Measurements from ENCODE around the gene LARP4. TPM values are rescaled to one million over a fixed set of nuclear protein-coding genes. Genes with fewer than 3 reads are reported as not detected.
A peak's percentile ranks its signal among the peaks of the same experiment; 100 is the strongest.
"Not testable (repeated sequence)": the region's sequence is repeated elsewhere in the genome, so short reads cannot be mapped to it uniquely, and the experiment has no call there.

LARP4 gene
- total RNA-seq, 4 donors from 2014 or later: 42.5 to 77.3 (median 50.0) TPM

DNA sequence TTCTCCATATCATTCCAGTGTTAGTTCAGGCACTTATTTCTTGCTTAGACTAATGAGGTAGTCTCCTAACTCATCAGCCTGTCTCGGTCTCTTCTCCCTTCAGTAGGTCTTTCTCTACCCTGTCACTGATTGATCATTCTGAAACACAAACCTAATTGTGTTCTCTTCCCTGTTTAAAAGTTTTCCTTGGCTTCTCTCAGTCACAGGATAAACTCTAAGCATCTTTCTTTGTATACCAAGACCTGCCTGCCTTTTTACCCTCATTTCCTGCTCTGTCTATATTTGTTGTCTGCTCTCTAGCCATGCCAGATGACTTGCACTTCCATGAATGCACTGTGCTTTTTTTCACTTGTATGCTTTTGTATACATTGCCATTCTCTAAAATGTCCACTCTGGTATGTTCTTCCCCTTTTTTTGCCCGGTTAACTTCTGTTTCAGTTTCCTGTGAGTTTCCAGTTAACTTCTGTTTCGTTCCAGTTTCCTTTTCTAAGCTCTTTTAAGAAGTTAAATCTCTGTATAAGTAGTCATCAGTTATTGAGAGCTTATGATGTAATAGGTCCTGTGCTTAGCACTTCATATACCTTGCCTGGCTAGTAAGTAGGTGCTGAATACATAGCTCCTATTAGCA lies 116.8 kb downstream of the LARP4 start:
- Histone ChIP-seq H3K4me1 (peaks cover 17 to 26% of the 10 kb centered on the region in 2 donors), H3K27ac (peak overlapping the region in 1 of 3 donors; percentile 36), H3K4me3 (replicated peaks in 1 of 3) (no peak overlapping the region), H3K9me3 (no peaks in the 10 kb centered on the region), H3K27me3 (no peaks in the 10 kb centered on the region), H3K36me3 (no peaks in the 10 kb centered on the region)
- intact Hi-C loops (cut with DNase I): no loop called here
- DNase-seq: no peak
- TF ChIP-seq, protein P1, sequence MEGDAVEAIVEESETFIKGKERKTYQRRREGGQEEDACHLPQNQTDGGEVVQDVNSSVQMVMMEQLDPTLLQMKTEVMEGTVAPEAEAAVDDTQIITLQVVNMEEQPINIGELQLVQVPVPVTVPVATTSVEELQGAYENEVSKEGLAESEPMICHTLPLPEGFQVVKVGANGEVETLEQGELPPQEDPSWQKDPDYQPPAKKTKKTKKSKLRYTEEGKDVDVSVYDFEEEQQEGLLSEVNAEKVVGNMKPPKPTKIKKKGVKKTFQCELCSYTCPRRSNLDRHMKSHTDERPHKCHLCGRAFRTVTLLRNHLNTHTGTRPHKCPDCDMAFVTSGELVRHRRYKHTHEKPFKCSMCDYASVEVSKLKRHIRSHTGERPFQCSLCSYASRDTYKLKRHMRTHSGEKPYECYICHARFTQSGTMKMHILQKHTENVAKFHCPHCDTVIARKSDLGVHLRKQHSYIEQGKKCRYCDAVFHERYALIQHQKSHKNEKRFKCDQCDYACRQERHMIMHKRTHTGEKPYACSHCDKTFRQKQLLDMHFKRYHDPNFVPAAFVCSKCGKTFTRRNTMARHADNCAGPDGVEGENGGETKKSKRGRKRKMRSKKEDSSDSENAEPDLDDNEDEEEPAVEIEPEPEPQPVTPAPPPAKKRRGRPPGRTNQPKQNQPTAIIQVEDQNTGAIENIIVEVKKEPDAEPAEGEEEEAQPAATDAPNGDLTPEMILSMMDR (IDR thresholded peaks at IDR 0.05): no peak
- no peak for TF ChIP-seq POLR2A (IDR thresholded peaks at IDR 0.05)
- 33 to 36% methylated on average over 3 of the region's 3 CpGs for WGBS, 2 donors

DNA sequence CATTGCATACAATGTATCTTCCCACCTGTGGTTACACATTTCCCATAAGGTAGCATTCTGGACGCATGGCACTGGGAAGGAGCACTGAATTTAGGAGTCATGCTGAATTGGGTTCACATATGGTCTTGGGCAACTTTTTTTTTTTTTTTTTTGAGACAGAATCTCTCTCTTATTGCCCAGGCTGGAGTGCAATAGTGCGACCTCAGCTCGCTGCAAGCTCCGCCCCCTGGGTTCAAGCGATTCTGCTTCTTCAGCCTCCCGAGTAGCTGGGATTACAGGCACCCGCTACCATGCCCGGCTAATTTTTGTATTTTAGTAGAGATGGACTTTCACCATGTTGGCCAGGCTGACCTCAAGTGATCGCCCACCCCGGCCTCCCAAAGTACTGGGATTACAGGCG lies 117.4 kb downstream of the LARP4 start:
- no peak for DNase-seq
- Histone ChIP-seq H3K9me3 (no peaks in the 10 kb centered on the region), H3K4me1 (peaks cover 17 to 26% of the 10 kb centered on the region in 2 donors), H3K36me3 (no peaks in the 10 kb centered on the region), H3K27me3 (no peaks in the 10 kb centered on the region), H3K27ac (peak overlapping the region in 1 of 3 donors; percentile 36), H3K4me3 (replicated peaks in 1 of 3) (no peak overlapping the region)
- no peak for TF ChIP-seq POLR2A (IDR thresholded peaks at IDR 0.05)
- TF ChIP-seq, protein P1 (IDR thresholded peaks at IDR 0.05): no peak
- 96 to 99% methylated on average over 11 of the region's 11 CpGs for WGBS, 2 donors
- intact Hi-C loops (cut with DNase I): no loop called here

DNA sequence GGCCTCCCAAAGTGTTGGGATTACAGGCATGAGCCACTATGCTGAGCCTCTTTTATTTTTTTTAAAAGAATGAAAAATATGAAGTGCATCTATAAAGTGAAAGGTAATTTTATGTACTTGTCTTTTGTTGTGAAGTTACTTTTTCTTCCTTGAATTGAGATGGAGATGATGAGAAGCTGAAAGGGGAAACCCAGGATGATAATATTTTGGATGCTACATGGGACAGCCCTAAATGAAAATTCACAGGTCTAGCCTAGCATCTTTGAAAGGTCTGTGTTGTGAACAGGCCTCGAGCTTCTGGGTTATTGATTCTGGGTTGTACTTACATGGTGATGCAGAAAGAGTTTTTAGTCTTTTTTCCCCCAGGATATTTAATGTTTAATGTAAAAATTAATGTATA lies 118.7 kb downstream of the LARP4 start:
- Histone ChIP-seq H3K36me3 (no peaks in the 10 kb centered on the region), H3K27ac (no peak overlapping the region), H3K27me3 (no peaks in the 10 kb centered on the region), H3K9me3 (no peaks in the 10 kb centered on the region), H3K4me1 (peaks cover 17 to 26% of the 10 kb centered on the region in 2 donors), H3K4me3 (replicated peaks in 1 of 3) (no peak overlapping the region)
- WGBS, 2 donors: 91 to 96% methylated on average over 1 of the region's 1 CpG
- intact Hi-C loops (cut with DNase I): no loop called here
- DNase-seq: no peak
- TF ChIP-seq POLR2A (IDR thresholded peaks at IDR 0.05): no peak
- TF ChIP-seq, protein P1 (IDR thresholded peaks at IDR 0.05): no peak

DNA sequence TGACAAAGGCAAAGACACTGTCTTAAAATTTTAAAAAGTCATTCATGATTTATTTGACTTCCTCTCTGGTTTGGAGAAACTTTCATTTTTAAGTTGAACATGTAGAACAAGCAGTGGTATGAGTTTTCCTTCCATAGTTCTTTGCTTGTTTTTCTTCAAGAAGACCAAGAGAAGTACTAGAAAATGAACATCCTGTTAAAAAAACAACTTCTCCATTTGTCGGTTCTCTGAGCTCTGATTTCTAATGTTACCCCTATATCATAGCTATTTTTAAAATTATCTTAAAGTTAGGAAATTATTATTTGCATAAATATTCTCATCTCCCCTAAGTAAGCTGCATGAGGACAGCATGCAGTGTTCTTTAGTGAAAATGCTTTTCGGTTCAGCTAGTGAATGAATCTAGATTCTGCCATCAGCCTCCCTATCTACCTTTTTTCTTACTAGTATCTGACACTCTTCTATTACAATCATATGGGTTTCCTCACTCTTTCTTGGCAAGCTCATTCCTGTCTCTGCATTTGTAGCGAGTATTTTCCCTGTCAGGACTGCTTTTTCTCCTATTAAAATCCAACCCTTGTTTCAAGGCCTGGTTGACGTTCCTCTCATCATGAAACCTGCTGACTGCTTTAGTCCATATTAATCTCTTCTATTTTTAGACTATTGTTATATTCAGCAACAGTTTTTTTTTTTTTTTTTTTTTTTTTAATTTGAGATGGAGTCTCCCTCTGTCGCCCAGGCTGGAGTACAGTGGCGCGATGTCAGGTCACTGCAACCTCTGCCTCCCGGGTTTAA lies 119.9 kb downstream of the LARP4 start:
- Histone ChIP-seq H3K4me3 (replicated peaks in 1 of 3) (no peak overlapping the region), H3K36me3 (no peaks in the 10 kb centered on the region), H3K27me3 (no peaks in the 10 kb centered on the region), H3K4me1 (peaks cover 17 to 20% of the 10 kb centered on the region in 2 donors), H3K27ac (peak overlapping the region; percentile 6 to 26 (median 11)), H3K9me3 (no peaks in the 10 kb centered on the region)
- DNase-seq: no peak
- intact Hi-C loops (cut with DNase I): no loop called here
- WGBS, 2 donors: 69 to 70% methylated on average over 8 of the region's 8 CpGs
- TF ChIP-seq, protein P1 (IDR thresholded peaks at IDR 0.05): no peak
- no peak for TF ChIP-seq POLR2A (IDR thresholded peaks at IDR 0.05)

DNA sequence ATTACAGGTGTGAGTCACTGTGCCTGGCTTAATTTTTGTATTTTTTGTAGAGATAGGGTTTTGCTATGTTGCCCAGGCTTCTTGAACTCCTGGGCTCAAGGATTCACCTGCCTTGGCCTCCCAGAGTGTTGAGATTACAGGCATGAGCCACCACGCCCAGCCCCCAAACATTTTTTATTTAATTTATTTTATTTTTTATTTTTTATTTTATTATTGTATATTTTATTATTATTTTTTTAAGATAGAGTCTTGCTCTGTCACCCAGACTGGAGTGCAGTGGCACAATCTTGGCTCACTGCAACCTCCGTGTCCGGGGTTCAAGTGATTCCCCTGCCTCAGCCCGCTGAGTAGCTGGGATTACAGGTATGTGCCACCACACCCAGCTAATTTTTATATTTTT lies 121.1 kb downstream of the LARP4 start:
- 98% methylated on average over 4 of the region's 4 CpGs for WGBS, 2 donors
- H3K9me3 ChIP-seq; H3K27ac ChIP-seq; H3K4me3 ChIP-seq (replicated peaks in 1 of 3); DNase-seq; intact Hi-C loops (cut with DNase I); H3K36me3 ChIP-seq; H3K27me3 ChIP-seq: not testable (repeated sequence)
- H3K4me1 ChIP-seq: peaks cover 18 to 26% of the 10 kb centered on the region in 2 donors
